Calu3 (cell line): ENCODE data around the gene TNFSF18. TPM values are rescaled to one million over a fixed set of nuclear protein-coding genes. Genes with fewer than 3 reads are reported as not detected.

Experiments
- BruUV-seq: library from RNA; stranded (reverse); fragments of 400-500 nt; replicated peaks from 2 replicates; lab custom pipeline; 2021; lab: Mats Ljungman, UMichigan
- CTCF ChIA-PET: fragments of 300-600 bp; sonication (Branson Sonifier 250); formaldehyde crosslinking; loops from one replicate; lab custom pipeline; 2022; ENCODE audit warnings: antibody characterized with exemption; lab: Charles Lee
- DNase-seq: peaks from one replicate; pipeline ENCODE4 v3.0.0; 2022
- H3K27ac Mint-ChIP-seq: one replicate; pipeline ENCODE4 v1.8.0; 2022; ENCODE audit warnings: mixed read lengths; ENCODE audit not compliant: unreplicated experiment
- H3K27me3 Mint-ChIP-seq: one replicate; pipeline ENCODE4 v1.8.0; 2022; ENCODE audit warnings: mixed read lengths; ENCODE audit not compliant: unreplicated experiment
- H3K36me3 Mint-ChIP-seq: one replicate; pipeline ENCODE4 v1.8.0; 2022; ENCODE audit warnings: mild to moderate bottlenecking, moderate library complexity, mixed read lengths; ENCODE audit not compliant: insufficient read depth, unreplicated experiment
- H3K4me1 Mint-ChIP-seq: one replicate; pipeline ENCODE4 v1.8.0; 2022; ENCODE audit warnings: mild to moderate bottlenecking, low read depth, mixed read lengths; ENCODE audit not compliant: unreplicated experiment
- H3K4me3 Mint-ChIP-seq: one replicate; pipeline ENCODE4 v1.8.0; 2022; ENCODE audit warnings: mild to moderate bottlenecking, low read depth, moderate library complexity, mixed read lengths; ENCODE audit not compliant: unreplicated experiment
- H3K9me3 Mint-ChIP-seq: one replicate; pipeline ENCODE4 v1.8.0; 2022; ENCODE audit warnings: low read depth, mixed read lengths; ENCODE audit not compliant: unreplicated experiment
- intact Hi-C: fragments of 100-400 bp; cut with micrococcal nuclease; formaldehyde crosslinking; loops from one replicate; pipeline ENCODE4 v1.10.0; 2022; ENCODE audit not compliant: unreplicated experiment
- total RNA-seq: library from RNA; stranded (reverse); gene quantifications from 2 replicates; pipeline ENCODE4 v1.2.3, GENCODE V29; 2022
- TF ChIP-seq, protein P1 (sequence below): fragments of 200-600 bp; IDR thresholded peaks from one replicate; pipeline ENCODE4 v1.8.0; 2022; ENCODE audit warnings: antibody characterized with exemption; ENCODE audit not compliant: unreplicated experiment

The TNFSF18 gene
- total RNA-seq, 1 experiment from 2014 or later, result not detected

DNA sequence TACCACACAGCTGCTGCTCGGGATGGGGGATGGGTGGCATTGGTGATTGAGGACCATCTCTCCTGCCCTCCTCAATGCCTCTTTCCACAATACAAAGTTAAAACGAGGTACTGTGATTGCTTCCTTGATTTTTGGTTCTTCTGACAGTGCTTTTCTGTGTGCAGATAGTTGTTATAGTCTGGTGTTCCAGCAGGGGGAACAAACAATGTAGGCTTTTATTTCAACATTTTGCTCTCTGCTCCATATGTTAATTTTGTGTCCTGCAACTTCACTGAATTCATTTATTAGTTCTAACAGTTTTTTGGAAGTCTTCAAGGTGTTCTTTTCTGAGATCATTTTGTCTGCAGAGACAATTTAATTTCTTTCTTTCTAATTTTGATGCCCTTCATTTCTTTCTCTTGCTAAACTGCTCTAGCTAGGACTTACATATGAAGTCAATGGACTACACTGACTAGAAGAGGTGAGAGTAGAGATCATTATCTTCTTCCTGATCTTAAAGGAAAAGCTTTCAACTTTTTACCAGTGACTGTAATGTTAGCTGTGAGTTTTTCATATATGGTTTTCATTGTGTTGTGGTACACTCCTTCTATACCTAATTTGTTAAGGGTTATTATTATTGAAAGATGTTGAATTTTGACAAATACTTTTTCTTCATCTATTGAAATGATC is 45.4 kb downstream of the TNFSF18 start:
- Mint-ChIP-seq H3K27ac (no peak overlapping the region), H3K36me3 (no peaks in the 10 kb centered on the region), H3K27me3 (no peaks in the 10 kb centered on the region), H3K9me3 (peaks cover 11% of the 10 kb centered on the region), H3K4me3 (no peak overlapping the region), H3K4me1 (peaks cover 7% of the 10 kb centered on the region)
- TF ChIP-seq, protein P1, sequence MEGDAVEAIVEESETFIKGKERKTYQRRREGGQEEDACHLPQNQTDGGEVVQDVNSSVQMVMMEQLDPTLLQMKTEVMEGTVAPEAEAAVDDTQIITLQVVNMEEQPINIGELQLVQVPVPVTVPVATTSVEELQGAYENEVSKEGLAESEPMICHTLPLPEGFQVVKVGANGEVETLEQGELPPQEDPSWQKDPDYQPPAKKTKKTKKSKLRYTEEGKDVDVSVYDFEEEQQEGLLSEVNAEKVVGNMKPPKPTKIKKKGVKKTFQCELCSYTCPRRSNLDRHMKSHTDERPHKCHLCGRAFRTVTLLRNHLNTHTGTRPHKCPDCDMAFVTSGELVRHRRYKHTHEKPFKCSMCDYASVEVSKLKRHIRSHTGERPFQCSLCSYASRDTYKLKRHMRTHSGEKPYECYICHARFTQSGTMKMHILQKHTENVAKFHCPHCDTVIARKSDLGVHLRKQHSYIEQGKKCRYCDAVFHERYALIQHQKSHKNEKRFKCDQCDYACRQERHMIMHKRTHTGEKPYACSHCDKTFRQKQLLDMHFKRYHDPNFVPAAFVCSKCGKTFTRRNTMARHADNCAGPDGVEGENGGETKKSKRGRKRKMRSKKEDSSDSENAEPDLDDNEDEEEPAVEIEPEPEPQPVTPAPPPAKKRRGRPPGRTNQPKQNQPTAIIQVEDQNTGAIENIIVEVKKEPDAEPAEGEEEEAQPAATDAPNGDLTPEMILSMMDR, result no peak
- CTCF ChIA-PET, result no interaction called here
- BruUV-seq, result no TSS peak
- DNase-seq, result no peak
- intact Hi-C loops, result no loop called here

GRCh38 chr1:173002891-173003838 is 47.6 kb downstream of the TNFSF18 start:
- peaks cover 7% of the 10 kb centered on the region for H3K4me1 Mint-ChIP-seq

GRCh38 chr1:172999349-172999748 is 51.4 kb downstream of the TNFSF18 start:
- Mint-ChIP-seq H3K36me3 (no peaks in the 10 kb centered on the region), H3K9me3 (peaks cover 21% of the 10 kb centered on the region), H3K4me3 (no peak overlapping the region), H3K27ac (no peak overlapping the region), H3K27me3 (no peaks in the 10 kb centered on the region), H3K4me1 (no peaks in the 10 kb centered on the region)
- intact Hi-C loops, result no loop called here
- TF ChIP-seq, protein P1, result no peak
- CTCF ChIA-PET, result no interaction called here
- no peak for DNase-seq
- no TSS peak for BruUV-seq

More at GRCh38 chr1:173002891-173003838, 47.6 kb downstream of the TNFSF18 start:
- no TSS peak for BruUV-seq
- no peak overlapping the region for H3K4me3 Mint-ChIP-seq
- H3K27me3 Mint-ChIP-seq, result no peaks in the 10 kb centered on the region
- intact Hi-C loops, result no loop called here
- H3K36me3 Mint-ChIP-seq, result no peaks in the 10 kb centered on the region
- no peak overlapping the region for H3K27ac Mint-ChIP-seq
- TF ChIP-seq, protein P1, result no peak
- H3K9me3 Mint-ChIP-seq, result peaks cover 11% of the 10 kb centered on the region
- DNase-seq, result no peak
- CTCF ChIA-PET, result interaction anchor here (0.7 kb wide), 1 partner anchor 259 kb away, joined by 9 read pairs; no protein-coding TSS in a partner anchor

- no peaks in the 10 kb centered on the region for H3K27me3 Mint-ChIP-seq
- no peak overlapping the region for H3K27ac Mint-ChIP-seq
- H3K4me1 Mint-ChIP-seq, result no peaks in the 10 kb centered on the region
- DNase-seq, result no peak
- TF ChIP-seq, protein P1, result no peak
- no peak overlapping the region for H3K4me3 Mint-ChIP-seq
- intact Hi-C loops, result no loop called here
- H3K36me3 Mint-ChIP-seq, result no peaks in the 10 kb centered on the region
- peaks cover 24% of the 10 kb centered on the region for H3K9me3 Mint-ChIP-seq
- CTCF ChIA-PET, result no interaction called here
- no TSS peak for BruUV-seq
These were observed 52.8 kb downstream of the TNFSF18 start for GRCh38 chr1:172997941-172998361.
